Activated T-helper 2 cell treated with anti-CD3 and anti-CD28 coated beads, Interferon-gamma antibody, Interleukin-2, Interleukin-4, amounts not matched to agents 10 μg/mL and 5 μg/mL and 100 μg/mL, durations not matched to agents 14 hours and 24 hours and 36 hours (primary cell): ENCODE results near the gene SH3TC1. TPM values are rescaled to one million over a fixed set of nuclear protein-coding genes. Genes with fewer than 3 reads are reported as not detected.

ENCODE experiments used
- DNase-seq: peaks from one replicate; pipeline ENCODE4 v3.0.0; 2021; ENCODE audit warnings: low spot score
- H3K27ac Mint-ChIP-seq: one replicate; pipeline ENCODE4 v1.8.0; 2021; ENCODE audit warnings: mixed read lengths
- H3K27me3 Mint-ChIP-seq: one replicate; pipeline ENCODE4 v1.8.0; 2021; ENCODE audit warnings: low read depth, mixed read lengths
- H3K36me3 Mint-ChIP-seq: one replicate; pipeline ENCODE4 v1.8.0; 2021; ENCODE audit warnings: low read depth, mixed read lengths
- H3K4me1 Mint-ChIP-seq: one replicate; pipeline ENCODE4 v1.8.0; 2021; ENCODE audit warnings: low read depth, mixed read lengths
- H3K4me3 Mint-ChIP-seq: one replicate; pipeline ENCODE4 v1.8.0; 2021; ENCODE audit warnings: low read depth, mild to moderate bottlenecking, moderate library complexity, mixed read lengths
- H3K9me3 Mint-ChIP-seq: one replicate; pipeline ENCODE4 v1.8.0; 2021; ENCODE audit warnings: mixed read lengths
- intact Hi-C: fragments of 100-400 bp; cut with micrococcal nuclease; formaldehyde crosslinking; loops from one replicate; pipeline ENCODE4 v1.15.1; 2023
- total RNA-seq: library from RNA; stranded (reverse); gene quantifications from 2 replicates; pipeline ENCODE4 v1.2.3, GENCODE V29; 2022

The SH3TC1 gene
- total RNA-seq, 1 donor from 2014 or later, result 14.8 TPM

DNA sequence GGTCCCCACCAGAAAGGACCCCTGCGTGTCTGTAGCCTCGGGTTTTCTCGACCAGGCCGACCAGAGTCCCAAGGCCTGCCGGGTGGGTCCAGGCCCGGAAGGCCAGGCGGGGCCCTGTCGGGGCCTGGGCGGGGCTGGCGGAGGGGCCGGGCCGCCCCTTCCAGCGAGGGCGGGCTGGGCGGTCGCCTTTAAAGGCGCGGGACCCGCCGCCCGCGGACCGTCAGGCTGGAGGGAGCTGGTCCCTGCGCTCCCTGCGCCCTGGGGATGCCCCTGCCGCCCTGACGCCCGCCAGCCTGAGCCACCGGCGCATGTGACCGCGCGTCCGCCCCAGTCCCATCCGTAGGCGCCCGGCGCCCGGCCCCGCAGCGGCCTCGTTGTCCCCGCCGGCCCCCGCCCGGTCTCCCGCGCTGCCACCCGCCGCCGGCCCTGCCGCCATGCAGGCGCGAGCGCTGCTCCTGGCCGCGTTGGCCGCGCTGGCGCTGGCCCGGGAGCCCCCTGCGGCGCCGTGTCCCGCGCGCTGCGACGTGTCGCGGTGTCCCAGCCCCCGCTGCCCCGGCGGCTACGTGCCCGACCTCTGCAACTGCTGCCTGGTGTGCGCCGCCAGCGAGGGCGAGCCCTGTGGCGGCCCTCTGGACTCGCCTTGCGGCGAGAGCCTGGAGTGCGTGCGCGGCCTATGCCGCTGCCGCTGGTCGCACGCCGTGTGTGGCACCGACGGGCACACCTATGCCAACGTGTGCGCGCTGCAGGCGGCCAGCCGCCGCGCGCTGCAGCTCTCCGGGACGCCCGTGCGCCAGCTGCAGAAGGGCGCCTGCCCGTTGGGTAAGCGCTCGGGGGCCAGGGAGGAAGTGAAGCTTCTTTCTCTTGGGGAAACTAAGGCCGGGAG, 70.7 kb downstream of the SH3TC1 start, which contains the start of gene HTRA3:
TSS of gene HTRA3 (plus strand) at position 220 of the 883 bp plus-strand sequence. CDS start at position 435, 215 bp downstream.
- H3K4me3 Mint-ChIP-seq, result no peak within 1 kb of the TSS
- H3K27ac Mint-ChIP-seq, result no peak within 1 kb of the TSS
- H3K9me3 Mint-ChIP-seq, result no peaks in the 10 kb centered on the region
- H3K36me3 Mint-ChIP-seq, result no peaks in the 10 kb centered on the region
- no peak for DNase-seq
- peaks cover 16% of the 10 kb centered on the region for H3K27me3 Mint-ChIP-seq
- intact Hi-C loops, result no loop called here
- H3K4me1 Mint-ChIP-seq, result no peaks in the 10 kb centered on the region

- no peaks in the 10 kb centered on the region for H3K9me3 Mint-ChIP-seq
- H3K36me3 Mint-ChIP-seq, result no peaks in the 10 kb centered on the region
- no peak overlapping the region for H3K27ac Mint-ChIP-seq
- H3K27me3 Mint-ChIP-seq, result peaks cover 16% of the 10 kb centered on the region
- no peaks in the 10 kb centered on the region for H3K4me1 Mint-ChIP-seq
- H3K4me3 Mint-ChIP-seq, result no peak overlapping the region
- no peak for DNase-seq
- intact Hi-C loops, result no loop called here
Observed at GRCh38 chr4:8270418-8270771, 71.3 kb downstream of the SH3TC1 start.

DNA sequence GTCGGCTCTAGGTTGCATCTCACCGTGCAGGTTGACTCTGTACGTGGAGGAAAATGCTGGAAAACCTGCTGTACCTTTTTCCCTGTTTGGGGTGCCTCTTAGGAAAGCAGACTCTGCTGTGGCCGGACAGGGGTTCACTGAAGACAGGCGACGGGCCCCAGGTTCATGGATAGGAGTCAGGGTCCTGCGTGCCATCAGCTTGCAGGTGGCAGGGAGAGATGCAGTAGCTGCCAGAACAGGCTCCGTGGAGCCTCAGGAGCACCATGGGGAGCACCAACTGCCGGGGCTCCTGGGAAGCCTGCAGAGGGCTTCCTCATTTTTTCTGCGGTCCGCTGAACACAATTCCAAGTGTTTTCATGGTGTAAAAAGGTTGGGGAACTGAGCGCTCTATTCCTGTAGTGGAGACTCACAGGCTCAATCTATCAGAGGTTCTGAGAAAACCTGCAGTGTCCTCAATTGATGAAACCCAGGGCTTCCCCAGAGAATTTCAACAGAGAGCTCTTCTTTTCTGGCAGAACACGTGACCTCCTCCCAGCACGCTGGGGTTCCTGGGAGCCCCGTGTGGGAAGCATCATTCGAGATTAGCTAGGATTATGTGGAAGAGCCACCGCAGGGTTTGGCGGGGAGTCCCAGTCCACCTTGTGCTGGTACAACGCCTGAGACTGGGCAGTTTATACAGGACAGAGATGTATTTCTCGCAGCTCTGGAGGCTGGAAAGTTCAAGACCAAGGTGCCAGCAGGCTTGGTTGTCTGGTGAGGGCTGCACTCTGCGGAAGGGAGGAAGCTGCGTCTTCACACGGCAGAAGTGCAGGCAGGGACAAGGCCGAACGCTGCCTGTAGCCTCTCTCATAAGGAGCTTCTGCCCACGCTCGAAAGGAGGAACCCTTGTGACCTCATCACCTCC, 72.1 kb downstream of the SH3TC1 start:
- Mint-ChIP-seq H3K4me1 (no peaks in the 10 kb centered on the region), H3K9me3 (no peaks in the 10 kb centered on the region), H3K4me3 (no peak overlapping the region), H3K27me3 (peaks cover 16% of the 10 kb centered on the region), H3K36me3 (no peaks in the 10 kb centered on the region), H3K27ac (no peak overlapping the region)
- no peak for DNase-seq
- intact Hi-C loops, result no loop called here

DNA sequence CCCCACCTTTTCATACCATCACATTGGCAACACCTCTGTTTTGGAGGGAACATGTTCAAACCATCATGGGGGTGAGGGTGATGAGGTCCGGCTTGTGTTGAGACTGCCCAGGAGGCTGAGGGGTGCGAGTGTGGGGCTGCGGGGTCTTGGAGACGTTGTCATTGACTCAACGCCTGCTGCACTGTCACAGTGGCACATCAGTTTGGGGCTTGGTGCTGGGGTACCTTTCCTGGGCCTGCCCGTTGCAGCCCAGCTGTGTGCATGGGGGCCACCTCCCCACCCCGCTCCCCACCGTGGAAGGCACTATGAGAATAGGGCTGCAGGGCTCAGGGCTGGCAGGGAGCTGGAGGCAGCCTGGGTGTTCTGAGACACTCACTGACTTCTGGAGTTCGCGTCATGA, 72.7 kb downstream of the SH3TC1 start:
- Mint-ChIP-seq H3K27me3 (peaks cover 16% of the 10 kb centered on the region), H3K36me3 (no peaks in the 10 kb centered on the region), H3K27ac (no peak overlapping the region), H3K4me3 (no peak overlapping the region), H3K4me1 (no peaks in the 10 kb centered on the region), H3K9me3 (no peaks in the 10 kb centered on the region)
- DNase-seq, result no peak
- intact Hi-C loops, result no loop called here

DNA sequence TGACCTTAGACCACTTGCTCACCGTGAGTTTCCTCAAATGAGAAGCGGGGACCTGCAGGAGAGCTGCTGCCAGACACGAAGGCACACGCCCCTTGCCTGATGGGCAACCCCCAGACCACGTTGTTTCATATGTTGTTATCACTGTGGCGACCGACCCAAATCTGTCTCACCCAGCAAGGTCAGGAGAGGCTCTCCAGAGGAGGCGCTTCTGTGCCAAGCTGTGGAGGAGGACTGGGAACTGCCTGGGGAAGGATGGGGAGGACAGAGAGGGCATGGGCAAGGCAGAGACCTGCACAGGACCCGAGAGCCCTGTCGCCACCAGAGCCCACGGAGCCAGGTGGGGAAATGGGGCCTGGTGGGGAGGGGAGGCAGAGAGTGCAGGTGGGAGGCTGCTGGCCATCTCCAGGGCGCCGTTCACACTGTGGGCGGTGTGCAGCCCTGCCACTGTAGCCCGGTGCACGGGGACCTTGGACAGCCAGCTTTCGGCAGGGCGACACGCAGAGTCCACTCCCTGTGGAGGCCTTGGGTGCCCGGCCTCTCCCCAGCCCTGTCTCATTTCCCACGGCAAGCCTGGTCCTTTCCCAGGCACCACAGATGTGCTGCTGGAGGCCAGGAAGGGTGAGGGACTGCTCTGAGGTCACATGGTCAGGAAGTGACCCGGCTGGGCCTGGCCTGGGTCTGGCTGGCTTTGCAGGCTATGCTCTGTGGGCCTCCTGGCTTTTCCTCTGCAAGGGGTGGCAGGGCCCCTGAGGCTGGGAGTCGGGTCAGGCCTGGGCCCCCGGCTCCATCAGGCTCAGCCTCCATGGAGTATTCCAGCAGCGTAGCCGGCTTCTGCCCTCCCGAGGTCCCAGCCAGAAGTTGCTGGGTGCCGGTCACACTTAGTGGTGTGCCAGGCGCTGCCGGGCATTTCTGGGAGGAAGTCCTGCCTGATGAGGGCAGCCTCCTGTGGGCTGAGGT, 73.7 kb downstream of the SH3TC1 start:
- no peak overlapping the region for H3K27ac Mint-ChIP-seq
- H3K36me3 Mint-ChIP-seq, result no peaks in the 10 kb centered on the region
- H3K27me3 Mint-ChIP-seq, result peaks cover 16% of the 10 kb centered on the region
- H3K9me3 Mint-ChIP-seq, result no peaks in the 10 kb centered on the region
- no peak overlapping the region for H3K4me3 Mint-ChIP-seq
- intact Hi-C loops, result no loop called here
- no peaks in the 10 kb centered on the region for H3K4me1 Mint-ChIP-seq
- DNase-seq, result no peak

DNA sequence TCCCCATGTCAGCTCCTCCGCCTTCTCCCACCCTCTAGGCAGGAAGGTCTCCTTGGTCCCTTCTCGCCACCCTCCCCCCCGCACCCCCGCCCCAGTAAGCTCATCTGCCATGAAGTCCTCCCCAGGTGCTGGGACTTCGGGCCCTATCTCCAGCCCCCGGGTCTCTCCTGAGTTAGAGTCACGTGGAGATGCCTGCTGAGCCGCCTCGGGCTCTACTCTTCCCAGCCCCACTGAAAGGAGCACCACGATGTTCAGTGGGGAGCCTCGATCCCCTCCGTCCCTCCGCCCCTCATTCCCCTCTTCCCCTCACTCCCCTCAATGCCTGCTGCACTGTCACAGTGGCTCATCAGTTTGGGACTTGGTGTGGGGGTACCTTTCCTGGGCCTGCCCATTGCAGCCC, 74.4 kb downstream of the SH3TC1 start:
- H3K27ac Mint-ChIP-seq, result no peak overlapping the region
- H3K4me1 Mint-ChIP-seq, result no peaks in the 10 kb centered on the region
- no peaks in the 10 kb centered on the region for H3K36me3 Mint-ChIP-seq
- H3K27me3 Mint-ChIP-seq, result peaks cover 16% of the 10 kb centered on the region
- no peak overlapping the region for H3K4me3 Mint-ChIP-seq
- intact Hi-C loops, result no loop called here
- no peaks in the 10 kb centered on the region for H3K9me3 Mint-ChIP-seq
- DNase-seq, result no peak

GRCh38 chr4:8274066-8274652, 75.1 kb downstream of the SH3TC1 start:
- Mint-ChIP-seq H3K9me3 (no peaks in the 10 kb centered on the region), H3K36me3 (no peaks in the 10 kb centered on the region), H3K4me1 (no peaks in the 10 kb centered on the region), H3K27me3 (peaks cover 11% of the 10 kb centered on the region), H3K27ac (no peak overlapping the region), H3K4me3 (no peak overlapping the region)
- no peak for DNase-seq
- intact Hi-C loops, result no loop called here

- intact Hi-C loops, result no loop called here
- peaks cover 11% of the 10 kb centered on the region for H3K27me3 Mint-ChIP-seq
- H3K27ac Mint-ChIP-seq, result no peak overlapping the region
- no peaks in the 10 kb centered on the region for H3K4me1 Mint-ChIP-seq
- H3K36me3 Mint-ChIP-seq, result no peaks in the 10 kb centered on the region
- no peaks in the 10 kb centered on the region for H3K9me3 Mint-ChIP-seq
- DNase-seq, result no peak
- no peak overlapping the region for H3K4me3 Mint-ChIP-seq
Observed at GRCh38 chr4:8274765-8275547, 75.9 kb downstream of the SH3TC1 start.

DNA sequence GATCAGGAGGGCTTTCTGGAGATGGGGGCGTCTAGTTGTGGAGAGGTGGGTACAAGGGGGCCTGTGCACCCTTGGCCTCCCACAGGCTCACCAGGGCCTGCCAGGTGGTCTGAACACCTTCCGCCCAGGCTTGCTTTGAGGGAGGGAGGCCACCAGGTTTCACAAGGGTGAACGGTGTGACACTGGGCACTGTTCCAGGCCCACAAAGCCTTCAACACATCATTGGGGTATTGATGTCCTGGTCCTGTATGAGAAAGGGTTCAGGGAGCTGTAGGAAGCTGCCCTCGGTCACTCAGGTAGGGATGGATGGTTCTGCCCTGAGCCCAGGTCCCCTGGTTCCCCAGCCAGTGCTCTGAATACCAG, 76.4 kb downstream of the SH3TC1 start:
- H3K4me3 Mint-ChIP-seq, result no peak overlapping the region
- no peak for DNase-seq
- H3K9me3 Mint-ChIP-seq, result no peaks in the 10 kb centered on the region
- no peaks in the 10 kb centered on the region for H3K4me1 Mint-ChIP-seq
- peaks cover 10% of the 10 kb centered on the region for H3K27me3 Mint-ChIP-seq
- no peaks in the 10 kb centered on the region for H3K36me3 Mint-ChIP-seq
- intact Hi-C loops, result no loop called here
- no peak overlapping the region for H3K27ac Mint-ChIP-seq

GRCh38 chr4:8276358-8277240, 77.5 kb downstream of the SH3TC1 start:
- H3K27ac Mint-ChIP-seq, result no peak overlapping the region
- no peak for DNase-seq
- H3K36me3 Mint-ChIP-seq, result no peaks in the 10 kb centered on the region
- H3K4me1 Mint-ChIP-seq, result no peaks in the 10 kb centered on the region
- no peaks in the 10 kb centered on the region for H3K9me3 Mint-ChIP-seq
- no peak overlapping the region for H3K4me3 Mint-ChIP-seq
- H3K27me3 Mint-ChIP-seq, result peaks cover 4% of the 10 kb centered on the region
- intact Hi-C loops, result no loop called here
